Measurements from ENCODE around the gene PPP1R16B.

- TF ChIP-seq REST (IDR thresholded peaks at IDR 0.05; ENCODE audit: insufficient read depth in 1 of 2, low read depth in 2 of 2, low read length in 2 of 2) (no peak), POLR2AphosphoS5 (IDR thresholded peaks at IDR 0.05; ENCODE audit: low read depth, low read length) (no peak), TAF1 (IDR thresholded peaks at IDR 0.05; ENCODE audit: borderline replicate concordance, insufficient read depth, low read length) (no peak), SIN3A (IDR thresholded peaks at IDR 0.05; ENCODE audit: borderline replicate concordance, insufficient read depth, low read length) (no peak)
These were observed 6.3 kb upstream of the PPP1R16B start for GRCh38 chr20:38799203-38799602.
